NCI-H1436 treated with DMSO at 0.1 percent for 48 hours (cell line): ENCODE measurements around the gene NHLRC2.

ENCODE experiments used
- DNase-seq: peaks from one replicate; lab custom pipeline; 2025; lab: John Stamatoyannopoulos, UW

Gene NHLRC2

DNA sequence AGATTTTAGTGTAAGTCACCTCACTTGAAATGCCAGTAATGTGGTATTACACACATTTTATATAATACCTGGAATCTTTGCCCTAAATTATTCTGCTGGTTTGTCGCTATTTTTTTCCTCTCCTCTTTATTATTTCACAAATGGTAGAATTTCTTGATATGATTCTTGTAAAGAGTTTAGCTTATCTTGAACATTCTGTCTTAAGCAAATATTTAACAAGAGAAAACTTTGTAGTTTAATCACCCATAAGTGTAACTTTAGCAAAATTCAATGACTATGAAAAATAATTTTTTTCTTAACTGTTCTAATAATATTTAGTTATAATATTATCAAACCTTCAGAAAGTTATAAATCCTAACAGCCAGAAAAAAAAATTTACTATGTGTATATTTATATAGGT, 56.7 kb downstream of the NHLRC2 start:
- no peak for DNase-seq

DNA sequence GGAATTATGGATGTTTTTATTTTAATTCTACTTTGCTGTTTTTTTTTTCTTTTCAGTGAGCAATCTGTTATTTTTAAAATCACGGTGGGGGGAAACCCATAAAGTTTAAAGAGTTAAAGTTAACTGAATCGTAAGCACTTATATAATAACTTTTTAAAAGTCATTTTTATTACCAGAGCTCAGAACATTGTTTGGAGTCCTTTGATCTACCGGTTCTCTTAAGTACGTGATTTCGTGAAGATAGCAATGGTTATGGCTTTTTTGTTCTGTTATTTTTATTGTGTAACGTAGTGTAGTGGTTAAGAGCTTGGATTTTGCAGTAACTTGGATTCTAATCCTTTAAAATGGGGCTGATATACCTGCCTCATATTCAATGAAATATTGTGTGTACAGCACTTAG, 57.4 kb downstream of the NHLRC2 start:
- DNase-seq = no peak

DNA sequence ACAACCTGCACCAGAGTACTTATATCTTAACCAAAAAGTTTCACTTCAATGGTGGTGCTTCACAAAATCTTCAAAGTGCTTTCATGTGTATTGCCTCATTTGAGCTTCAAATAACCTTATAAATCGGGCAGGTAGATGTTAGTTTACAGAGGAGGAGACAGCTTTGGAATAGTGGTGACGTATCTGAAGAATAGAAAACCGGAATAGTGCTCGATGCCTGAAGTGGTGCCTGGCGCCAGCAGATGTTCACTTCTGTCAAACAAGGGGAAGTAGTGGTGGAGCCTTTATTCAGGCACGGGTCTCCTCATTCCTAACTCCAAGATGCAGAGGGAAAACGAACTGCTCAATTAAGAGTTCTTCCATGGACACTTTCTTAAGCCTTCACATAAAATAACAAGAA, 58.1 kb downstream of the NHLRC2 start:
- DNase-seq = no peak

DNA sequence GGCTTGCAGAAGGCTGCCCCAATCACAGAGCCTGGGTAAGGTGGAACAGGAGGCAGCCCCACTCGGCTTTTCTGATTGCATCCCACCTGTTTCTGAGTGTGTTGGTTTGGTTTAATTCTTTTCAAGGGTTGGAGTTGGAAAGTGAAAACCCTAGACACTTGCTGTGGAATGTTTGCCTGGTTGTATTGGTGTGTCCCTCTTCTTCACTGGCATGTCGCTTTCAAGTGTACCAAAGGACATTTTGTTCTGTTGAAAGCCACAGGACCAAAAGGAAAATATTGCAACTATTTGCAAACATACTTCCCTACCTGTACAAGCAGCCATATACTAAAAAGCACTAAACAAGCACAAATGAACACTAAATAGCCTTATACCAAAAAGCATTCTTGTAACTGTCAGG, 60.5 kb downstream of the NHLRC2 start:
- DNase-seq = no peak

DNA sequence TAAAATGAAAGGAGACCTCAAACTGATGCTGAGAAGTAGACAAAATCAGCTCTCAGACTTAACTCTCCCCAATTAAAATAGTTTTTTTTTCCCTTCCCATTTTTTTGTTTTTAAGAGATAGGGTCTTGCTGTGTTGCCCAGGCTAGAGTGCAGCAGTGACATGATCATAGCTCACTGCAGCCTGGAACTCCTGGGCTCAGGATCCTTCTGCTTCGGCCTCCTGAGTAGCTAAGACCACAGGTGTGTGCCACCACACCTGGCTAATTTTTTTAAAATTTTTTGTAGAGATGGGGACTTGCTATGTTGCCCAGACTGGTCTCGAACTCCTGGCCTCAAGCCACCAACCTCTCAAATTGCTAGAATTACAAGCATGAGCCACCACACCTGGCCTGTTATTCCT, 61.1 kb downstream of the NHLRC2 start:
- no peak for DNase-seq

DNA sequence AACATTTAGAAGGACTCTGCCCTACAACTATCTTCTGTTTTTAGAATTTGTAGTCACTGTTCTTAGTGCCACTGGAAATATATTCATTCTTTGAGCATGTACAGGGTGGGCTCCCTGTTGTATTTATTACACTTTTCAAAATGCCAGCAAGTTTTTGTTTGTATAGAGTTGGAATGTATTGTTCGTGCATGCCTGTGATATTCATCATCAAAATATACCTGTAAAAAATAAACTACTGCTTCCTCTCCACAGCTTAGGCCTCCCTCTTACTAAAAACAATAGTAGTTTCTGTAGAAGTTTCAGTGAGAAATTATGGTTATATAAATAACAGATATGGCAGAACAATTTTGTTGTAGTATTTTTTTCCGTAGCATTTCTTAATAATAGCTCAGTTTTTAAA, 61.6 kb downstream of the NHLRC2 start:
- DNase-seq = no peak

DNA sequence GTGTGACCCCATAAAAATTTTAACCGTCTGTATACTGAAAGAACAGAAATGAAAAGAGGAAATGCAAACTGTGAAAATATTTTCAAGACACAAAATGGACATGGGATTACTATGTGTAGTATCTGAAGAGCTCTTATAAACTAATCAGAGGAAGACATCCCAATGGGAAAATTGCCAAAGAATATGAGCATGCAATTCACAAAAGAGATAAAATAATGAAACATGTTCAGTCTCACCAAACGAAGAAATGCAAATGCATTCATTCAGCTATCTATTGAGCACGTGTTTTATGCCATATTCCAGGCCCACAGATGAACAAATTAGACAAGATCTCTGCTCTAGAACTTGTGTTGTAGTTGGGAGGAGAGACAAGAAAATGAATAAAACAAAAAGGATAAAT, 63.2 kb downstream of the NHLRC2 start:
- DNase-seq = no peak

DNA sequence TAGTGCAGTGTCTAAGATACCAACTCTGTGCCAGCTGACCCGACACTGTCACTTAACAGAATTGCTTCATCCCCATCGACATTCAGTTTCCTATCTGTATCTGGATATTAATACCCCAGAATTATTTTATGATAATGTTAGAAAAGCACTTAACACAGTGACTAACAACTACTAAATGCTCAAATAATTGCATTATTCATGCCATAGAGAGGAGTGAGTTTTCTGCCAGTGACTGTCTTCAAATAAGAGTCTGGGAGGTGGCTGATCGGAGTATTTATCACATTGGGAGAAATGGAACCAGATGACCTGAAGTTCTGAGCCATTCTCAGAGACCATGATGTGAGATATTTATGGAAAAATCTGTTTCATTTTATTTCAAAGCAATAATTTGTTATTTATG, 65.7 kb downstream of the NHLRC2 start:
- no peak for DNase-seq

DNA sequence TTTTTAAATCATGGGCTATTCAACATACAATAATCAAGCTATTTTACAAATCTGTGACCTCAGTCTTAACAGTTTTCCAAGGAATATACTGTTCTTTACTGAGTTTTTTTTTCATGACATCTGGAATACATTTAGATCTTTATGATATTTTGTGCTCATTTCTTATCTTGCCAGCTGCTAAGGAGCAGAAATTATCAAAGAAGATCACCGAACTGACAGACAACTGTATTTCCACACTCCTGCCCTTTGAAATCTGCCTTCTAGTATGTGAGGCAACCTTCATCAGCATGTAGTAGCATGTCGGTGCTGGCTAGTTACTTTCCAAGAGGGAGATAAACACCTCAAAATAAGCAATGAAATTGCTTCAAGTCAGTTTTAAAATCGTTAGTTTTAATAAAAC, 66.4 kb downstream of the NHLRC2 start:
- DNase-seq = no peak

DNA sequence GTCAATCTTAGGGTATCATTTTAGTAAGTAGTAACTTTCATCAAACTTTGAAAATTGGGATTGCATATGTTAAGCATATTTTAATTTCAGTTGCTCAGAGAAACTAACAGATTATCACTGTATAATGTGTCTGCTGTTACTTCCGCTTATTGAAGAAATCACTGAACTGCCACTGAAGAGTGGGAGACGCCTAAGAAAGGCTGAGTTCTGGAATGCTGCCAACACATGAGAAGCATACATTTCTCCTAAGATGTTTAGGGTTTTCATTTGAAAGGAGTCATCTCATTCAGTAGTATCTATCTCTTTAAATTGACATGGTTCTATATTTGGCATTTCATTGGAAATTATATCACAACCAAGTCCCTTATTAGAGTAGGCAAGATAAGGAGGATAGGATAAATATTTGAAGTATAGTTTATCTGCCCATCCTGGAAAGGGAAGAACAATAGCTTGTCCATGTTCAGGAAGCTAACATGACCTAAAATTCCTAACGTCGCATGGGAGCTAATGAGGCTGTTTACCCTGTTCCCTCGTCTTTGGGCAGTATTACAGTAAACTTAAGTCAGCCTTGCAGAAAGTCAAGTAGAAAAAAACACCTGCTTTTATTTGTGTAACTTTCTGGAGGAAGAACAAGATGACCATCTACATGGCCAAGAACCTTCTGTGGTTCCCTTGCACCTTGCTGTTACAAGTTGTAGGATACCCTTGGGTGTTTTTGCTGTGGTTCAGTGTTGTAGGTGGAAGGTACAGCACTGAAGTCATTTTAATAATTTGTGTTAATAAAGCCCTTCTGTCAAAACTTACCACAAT, 67.3 kb downstream of the NHLRC2 start:
- no peak for DNase-seq

DNA sequence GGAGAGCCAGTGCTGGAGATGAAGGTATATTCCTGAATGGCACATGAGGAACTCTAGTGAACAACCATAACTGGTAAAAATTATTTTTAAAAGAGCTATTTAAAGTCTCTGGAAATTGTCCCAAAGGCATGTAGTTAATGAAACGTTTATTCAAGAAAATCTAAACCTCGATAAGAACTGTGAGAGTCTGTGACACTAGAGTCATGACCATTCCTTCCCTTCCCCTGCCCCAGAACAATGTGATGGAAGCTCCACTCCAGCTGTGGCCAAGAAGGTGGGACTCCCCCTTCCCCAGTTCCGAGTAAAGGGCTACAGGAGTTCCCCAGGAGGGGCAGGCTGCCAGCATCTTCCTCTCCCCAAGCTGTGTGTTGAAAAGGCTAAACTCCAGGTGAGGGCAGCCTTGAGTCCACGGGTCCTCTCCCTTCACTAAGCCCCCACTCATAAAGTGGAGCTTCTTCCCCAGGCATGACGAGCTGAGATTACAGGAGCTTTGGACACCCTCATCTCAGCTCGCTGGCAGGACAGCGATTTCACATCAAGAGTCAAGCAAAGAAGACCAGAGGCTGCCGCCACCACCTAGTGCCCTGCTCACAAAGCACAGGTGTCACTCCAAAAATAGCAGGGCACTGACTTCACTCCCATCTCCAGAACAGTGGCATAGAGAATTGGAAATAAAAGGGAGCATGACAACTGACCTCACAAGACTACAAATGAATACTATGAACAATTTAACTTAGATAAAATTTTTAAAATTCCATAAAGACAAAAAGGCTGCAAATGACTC, 68.5 kb downstream of the NHLRC2 start:
- no peak for DNase-seq

DNA sequence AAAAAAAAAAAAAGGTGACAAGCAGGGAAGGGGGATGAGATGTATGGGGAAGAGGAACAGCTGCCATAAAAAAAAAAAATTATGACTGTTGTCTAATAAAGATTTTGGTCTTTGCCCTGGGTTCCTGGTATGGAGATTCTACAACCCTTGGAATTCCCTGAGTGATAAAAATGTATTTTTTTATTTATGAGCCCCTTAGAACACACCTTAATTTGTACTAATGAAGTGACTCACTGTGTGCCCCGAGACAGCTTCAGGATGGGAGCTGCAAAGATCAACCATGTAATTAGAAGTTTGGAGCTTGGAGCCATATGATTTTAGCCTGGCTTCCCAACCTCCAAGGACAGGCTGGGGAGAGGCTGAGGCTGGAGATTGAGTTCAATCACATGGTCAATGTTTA, 69.7 kb downstream of the NHLRC2 start:
- no peak for DNase-seq

DNA sequence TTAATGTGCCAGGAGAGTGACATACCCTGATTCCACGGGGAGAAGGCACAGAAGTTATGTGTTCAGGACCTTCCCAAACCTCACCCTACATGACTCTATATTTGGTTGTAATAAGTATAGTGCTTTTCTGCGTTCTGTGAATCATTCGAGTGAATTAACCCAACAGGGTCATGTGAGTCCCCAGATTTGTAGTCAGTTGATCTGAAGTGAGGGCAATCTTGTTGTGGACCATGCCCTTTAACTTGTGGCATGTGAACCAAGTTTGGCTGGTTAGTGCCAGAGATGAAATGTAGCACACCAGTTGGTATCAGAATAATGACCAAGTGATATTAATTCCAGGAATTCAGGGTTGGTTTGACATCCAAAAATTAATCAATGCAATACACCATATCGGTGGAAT, 70.2 kb downstream of the NHLRC2 start:
- no peak for DNase-seq

DNA sequence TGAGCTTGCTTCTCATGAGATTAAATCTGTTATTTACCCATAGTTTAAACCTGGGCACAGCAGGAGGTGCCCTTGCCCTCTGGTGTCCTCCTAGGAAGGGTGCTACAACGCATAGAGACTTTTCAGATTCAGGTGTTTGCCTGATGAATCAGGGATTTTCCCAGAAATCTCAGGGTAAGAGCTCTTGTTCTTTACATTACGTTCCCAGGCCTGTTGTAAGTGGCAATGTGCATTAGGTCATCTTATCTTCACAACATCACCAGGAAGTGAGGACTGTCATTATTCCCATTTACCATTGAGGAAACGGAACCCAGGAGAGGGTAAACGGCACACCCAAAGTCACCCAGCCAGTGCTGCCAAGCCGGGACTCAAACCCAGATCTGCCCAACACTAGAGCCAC, 73.0 kb downstream of the NHLRC2 start:
- DNase-seq = no peak

DNA sequence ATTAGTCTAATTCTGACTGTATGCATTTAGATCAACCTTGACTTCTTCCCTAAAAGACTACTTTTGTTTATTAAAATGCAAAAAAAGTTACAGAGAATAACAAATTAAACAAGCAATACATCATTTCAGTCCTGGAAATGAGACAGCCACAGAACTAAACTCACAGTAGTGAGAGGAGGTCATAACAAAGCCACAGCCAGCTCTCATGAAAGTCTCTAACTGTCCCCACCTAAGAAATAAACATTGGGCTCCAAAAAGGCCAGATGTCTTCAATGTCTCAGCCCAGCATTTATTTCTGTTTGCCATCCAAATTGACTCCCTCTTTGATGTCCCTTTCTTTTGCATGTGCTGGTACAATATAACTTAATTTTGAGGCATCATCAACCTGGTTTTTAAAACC, 74.4 kb downstream of the NHLRC2 start:
- no peak for DNase-seq

DNA sequence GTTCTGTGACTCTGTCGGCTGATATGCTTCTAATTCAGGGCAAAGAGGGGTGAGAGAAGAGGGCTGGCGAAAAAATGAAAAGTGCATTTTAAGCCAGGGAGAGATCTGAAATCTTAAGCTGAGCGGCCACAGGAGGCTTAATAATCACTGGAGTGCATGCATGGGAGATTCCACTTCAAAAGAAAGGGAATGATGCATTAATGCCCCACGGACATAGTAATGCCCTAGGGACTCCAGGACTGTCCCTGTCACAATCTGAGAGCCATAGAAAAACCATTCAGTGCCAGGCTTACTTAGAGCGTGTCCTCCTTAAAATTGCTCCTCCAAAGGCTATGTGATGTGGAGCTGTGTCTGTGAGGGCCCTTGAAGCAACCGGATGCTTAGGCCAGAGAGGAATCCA, 75.1 kb downstream of the NHLRC2 start:
- no peak for DNase-seq

DNA sequence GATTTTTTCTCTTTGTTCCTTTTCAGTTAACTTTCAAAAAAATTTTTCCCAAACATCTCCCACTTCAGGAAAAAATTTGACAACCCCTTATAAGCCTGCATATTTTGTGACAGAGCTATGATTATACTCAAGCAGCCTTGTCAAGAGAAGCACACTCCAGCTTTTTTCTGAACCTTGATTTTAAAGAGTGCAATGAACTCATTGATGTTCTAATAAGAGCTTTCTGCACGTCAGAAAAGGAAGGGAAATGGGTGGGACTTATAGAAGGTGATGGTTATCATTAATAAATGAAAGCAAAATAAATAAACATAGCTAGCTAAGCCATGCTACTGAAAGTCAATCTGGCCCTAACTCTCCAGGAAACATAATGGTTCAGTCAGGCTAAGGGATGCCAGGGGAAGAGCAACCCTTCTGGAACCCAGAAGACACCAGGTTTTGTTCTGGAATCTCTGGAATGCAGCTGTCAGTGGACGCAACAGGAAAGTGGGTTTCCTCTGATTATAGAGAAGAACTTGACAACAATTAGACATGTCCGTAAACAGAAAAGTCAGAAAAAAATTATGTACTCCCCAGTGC, 76.1 kb downstream of the NHLRC2 start:
- DNase-seq = no peak

DNA sequence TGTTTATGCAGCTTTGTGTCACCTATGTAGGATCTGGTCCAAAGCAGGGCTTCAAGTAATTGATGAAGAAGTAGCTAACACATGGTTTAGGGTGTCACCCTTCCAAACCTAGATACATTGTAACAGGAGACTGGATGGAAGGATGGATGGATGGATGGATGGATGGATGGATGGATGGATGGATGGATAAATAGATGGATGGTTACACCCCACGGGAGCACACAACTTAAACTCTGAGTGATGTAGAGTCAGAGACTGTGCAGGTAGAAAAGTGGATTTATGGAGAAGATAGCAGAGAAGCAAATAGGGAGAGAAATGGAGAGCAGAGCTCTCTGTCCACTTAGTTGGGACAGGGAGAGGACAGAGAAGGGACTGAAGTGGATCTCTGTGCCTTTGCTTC, 78.4 kb downstream of the NHLRC2 start:
- DNase-seq = no peak

DNA sequence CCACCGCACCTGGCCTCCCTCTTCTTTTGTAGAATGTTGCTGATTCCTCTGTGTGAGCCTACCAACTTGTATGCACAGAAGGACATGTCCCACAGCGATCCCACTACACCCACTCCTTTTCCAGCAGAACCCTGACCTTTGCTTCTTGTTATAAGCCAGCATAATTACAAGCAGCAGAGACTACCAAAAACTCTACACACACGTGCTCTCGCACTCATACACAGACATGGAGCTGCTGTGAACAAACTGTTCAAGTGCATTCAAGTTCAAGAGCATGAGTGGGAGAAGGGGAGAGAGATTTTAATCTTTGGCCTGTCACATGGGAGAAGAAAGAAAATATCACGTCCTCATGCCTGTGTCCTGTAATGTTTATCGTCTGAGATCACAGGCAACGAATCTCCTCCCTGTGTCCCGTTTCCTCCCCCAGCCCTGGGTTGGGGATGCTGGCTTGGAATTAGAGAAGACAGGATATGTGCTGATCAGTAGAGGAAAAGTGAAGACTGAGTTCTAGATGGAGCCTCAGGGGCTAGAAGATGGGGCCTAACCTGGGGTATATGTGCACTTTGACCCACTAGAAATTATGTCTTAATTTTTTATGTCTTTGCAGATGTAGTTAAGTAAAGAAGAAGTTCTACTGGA, 79.6 kb downstream of the NHLRC2 start:
- DNase-seq = no peak

DNA sequence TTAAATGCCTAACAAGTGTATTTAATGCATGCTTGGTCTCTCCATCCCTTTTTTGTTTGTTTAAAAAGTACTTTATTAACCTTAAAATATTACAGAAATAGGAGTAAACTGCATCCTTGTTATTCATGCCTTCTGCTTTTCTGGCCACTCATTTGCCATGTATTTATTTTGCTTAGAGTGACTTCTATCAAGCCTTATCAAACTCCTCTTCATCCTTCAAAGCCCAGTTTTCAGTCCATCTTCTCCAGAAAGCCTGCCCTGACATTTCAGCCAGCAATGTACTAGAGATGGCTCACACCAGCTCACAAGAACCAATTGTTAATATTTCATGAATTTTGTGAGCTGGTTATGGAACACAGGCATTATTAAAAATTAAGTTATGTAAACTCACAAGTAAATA, 82.8 kb downstream of the NHLRC2 start:
- DNase-seq = no peak

DNA sequence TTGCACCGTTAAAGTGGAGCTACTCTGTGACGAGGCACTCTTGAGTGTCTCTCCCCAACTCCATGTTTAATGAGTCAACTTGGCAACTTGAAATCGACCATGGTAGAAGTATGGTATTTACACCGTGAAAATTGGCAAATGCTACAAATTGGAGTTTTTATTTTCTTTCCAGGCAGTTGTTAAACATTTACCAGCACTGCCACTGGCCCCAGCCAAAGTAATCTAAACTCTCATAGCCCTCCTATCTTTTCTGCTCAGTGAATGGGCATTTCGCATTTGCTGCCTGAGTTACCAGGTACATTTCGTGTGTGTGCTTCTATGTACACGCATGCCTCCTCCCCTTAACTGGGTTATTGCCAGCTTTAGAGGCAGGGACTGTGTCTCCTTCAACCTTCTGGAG, 83.3 kb downstream of the NHLRC2 start:
- DNase-seq = no peak

DNA sequence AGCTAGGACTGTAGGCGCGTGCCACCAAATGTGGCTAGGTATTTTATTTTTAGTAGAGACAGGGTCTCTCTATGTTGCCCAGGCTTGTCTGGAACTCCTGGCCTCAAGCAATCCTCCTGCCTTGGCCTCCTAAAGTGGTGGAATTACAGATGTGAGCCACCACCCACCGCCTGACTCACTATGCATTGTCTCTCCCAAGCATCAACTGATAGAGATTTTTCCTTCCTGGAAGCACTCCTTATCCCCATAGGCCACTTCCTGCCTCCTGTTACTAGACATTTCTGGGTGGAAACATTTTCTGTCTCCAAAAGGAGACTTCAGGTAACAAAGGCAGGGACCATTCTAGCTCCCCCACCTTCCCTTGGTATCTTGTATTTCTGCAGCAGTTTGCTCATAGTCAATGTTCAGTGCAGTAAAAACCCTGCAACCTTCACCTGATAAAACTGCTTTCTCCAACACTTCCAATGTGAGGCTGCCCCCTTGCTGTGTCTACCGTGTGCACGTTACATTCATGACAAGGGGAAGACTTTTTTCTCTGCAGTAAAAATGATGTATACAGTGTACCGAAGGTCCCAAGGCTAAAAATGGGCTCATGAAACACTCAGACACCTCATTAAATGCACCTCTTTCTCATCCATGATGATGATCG, 84.9 kb downstream of the NHLRC2 start:
- no peak for DNase-seq
